T-helper 2 cell treated with Interferon-gamma antibody and Interleukin-4, amounts not matched to agents 5 μg/mL and 100 μg/mL, for 36 hours (primary cell): ENCODE data around the gene PGA4.
"Not testable (repeated sequence)": the region's sequence is repeated elsewhere in the genome, so short reads cannot be mapped to it uniquely, and the experiment has no call there.

ENCODE experiments used
- DNase-seq: peaks from one replicate; pipeline ENCODE4 v3.0.0; 2021; ENCODE audit warnings: low spot score
- H3K27ac Mint-ChIP-seq: one replicate; pipeline ENCODE4 v1.8.0; 2021; ENCODE audit warnings: mild to moderate bottlenecking, mixed read lengths
- H3K27me3 Mint-ChIP-seq: one replicate; pipeline ENCODE4 v1.8.0; 2021; ENCODE audit warnings: low read depth, mixed read lengths
- H3K36me3 Mint-ChIP-seq: one replicate; pipeline ENCODE4 v1.8.0; 2021; ENCODE audit warnings: low read depth, mixed read lengths
- H3K4me1 Mint-ChIP-seq: one replicate; pipeline ENCODE4 v1.8.0; 2021; ENCODE audit warnings: low read depth, mixed read lengths
- H3K4me3 Mint-ChIP-seq: one replicate; pipeline ENCODE4 v1.8.0; 2022; ENCODE audit warnings: mild to moderate bottlenecking, moderate library complexity, mixed read lengths
- H3K9me3 Mint-ChIP-seq: one replicate; pipeline ENCODE4 v1.8.0; 2021; ENCODE audit warnings: mixed read lengths

The PGA4 gene

GRCh38 chr11:61222047-61222446 lies at the start of gene PGA4:
PGA4 (plus strand) TSS chr11:61222347; CDS start chr11:61222401, 54 bp downstream.
- not testable (repeated sequence) for H3K36me3 Mint-ChIP-seq, H3K4me1 Mint-ChIP-seq, H3K27me3 Mint-ChIP-seq, H3K9me3 Mint-ChIP-seq, H3K4me3 Mint-ChIP-seq, DNase-seq, H3K27ac Mint-ChIP-seq

- peaks cover 5% of the 10 kb centered on the region for H3K36me3 Mint-ChIP-seq
- H3K9me3 Mint-ChIP-seq = peaks cover 14% of the 10 kb centered on the region
- DNase-seq = no peak
- H3K4me1 Mint-ChIP-seq = peaks cover 20% of the 10 kb centered on the region
- H3K27ac Mint-ChIP-seq = no peak overlapping the region
- no peak overlapping the region for H3K4me3 Mint-ChIP-seq
- peaks cover 18% of the 10 kb centered on the region for H3K27me3 Mint-ChIP-seq
These were observed 49.8 kb upstream of the PGA4 start for GRCh38 chr11:61172356-61172755.

DNA sequence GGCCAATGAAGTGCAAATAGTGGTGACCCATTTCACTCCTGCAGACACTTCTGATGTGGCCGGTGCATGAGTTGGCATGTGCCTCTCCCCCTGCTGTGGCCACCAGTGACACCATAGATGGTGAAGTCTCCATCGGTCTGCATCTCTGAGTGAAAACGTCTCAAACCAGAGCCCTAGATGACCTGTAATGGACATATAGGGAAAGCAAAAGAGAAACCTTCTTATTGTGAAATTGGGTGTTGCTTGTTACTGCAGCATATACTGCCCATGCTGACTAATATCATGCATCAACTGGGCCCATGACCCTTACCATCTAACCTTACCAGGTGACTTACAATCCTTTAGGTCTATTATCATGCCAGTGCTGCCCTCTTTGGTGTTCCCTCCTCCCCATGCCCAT lies 49.3 kb upstream of the PGA4 start:
- Mint-ChIP-seq H3K9me3 (peaks cover 14% of the 10 kb centered on the region), H3K4me3 (no peak overlapping the region), H3K27ac (no peak overlapping the region), H3K4me1 (peaks cover 18% of the 10 kb centered on the region), H3K27me3 (peaks cover 18% of the 10 kb centered on the region), H3K36me3 (peaks cover 5% of the 10 kb centered on the region)
- DNase-seq = no peak

- H3K27me3 Mint-ChIP-seq = peaks cover 18% of the 10 kb centered on the region
- DNase-seq = no peak
- peaks cover 5% of the 10 kb centered on the region for H3K36me3 Mint-ChIP-seq
- H3K9me3 Mint-ChIP-seq = peaks cover 14% of the 10 kb centered on the region
- no peak overlapping the region for H3K27ac Mint-ChIP-seq
- peaks cover 16% of the 10 kb centered on the region for H3K4me1 Mint-ChIP-seq
- no peak overlapping the region for H3K4me3 Mint-ChIP-seq
These were observed 48.7 kb upstream of the PGA4 start for GRCh38 chr11:61173456-61173855.

- H3K4me3 Mint-ChIP-seq = no peak overlapping the region
- peaks cover 11% of the 10 kb centered on the region for H3K4me1 Mint-ChIP-seq
- peaks cover 18% of the 10 kb centered on the region for H3K27me3 Mint-ChIP-seq
- peaks cover 10% of the 10 kb centered on the region for H3K9me3 Mint-ChIP-seq
- no peak overlapping the region for H3K27ac Mint-ChIP-seq
- peaks cover 5% of the 10 kb centered on the region for H3K36me3 Mint-ChIP-seq
- DNase-seq = no peak
These were observed 47.9 kb upstream of the PGA4 start for GRCh38 chr11:61174273-61174672.

- Mint-ChIP-seq H3K36me3 (peaks cover 5% of the 10 kb centered on the region), H3K4me3 (no peak overlapping the region), H3K27me3 (peaks cover 22% of the 10 kb centered on the region)
These were observed 47.2 kb upstream of the PGA4 start for GRCh38 chr11:61174949-61175348.

DNA sequence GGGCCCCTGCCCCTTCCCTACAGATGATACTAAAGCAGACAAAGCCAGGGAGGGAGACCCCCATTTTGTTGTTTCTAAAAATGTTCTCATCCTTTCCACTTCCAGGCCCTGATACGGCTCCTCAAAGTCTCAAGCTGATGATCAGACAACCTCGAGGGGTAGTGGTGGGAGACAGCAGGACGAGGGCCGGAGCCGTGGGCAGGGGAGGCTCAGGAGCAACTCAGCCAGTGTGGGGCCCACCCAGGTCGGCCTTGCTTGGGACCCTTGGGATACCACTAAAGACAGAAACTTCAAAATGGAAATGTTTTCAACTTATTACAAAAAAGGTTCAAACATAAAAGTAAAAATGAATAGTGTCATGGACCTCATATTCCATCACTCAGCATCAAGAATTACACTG lies 45.7 kb upstream of the PGA4 start:
- Mint-ChIP-seq H3K9me3 (peaks cover 10% of the 10 kb centered on the region), H3K4me1 (peaks cover 11% of the 10 kb centered on the region), H3K4me3 (no peak overlapping the region), H3K36me3 (peaks cover 5% of the 10 kb centered on the region), H3K27ac (no peak overlapping the region), H3K27me3 (peaks cover 22% of the 10 kb centered on the region)
- DNase-seq = no peak

More at GRCh38 chr11:61174949-61175348, 47.2 kb upstream of the PGA4 start:
- Mint-ChIP-seq H3K27ac (no peak overlapping the region), H3K4me1 (peaks cover 11% of the 10 kb centered on the region), H3K9me3 (peaks cover 10% of the 10 kb centered on the region)
- DNase-seq = no peak

- H3K27ac Mint-ChIP-seq, H3K9me3 Mint-ChIP-seq, H3K4me3 Mint-ChIP-seq, H3K36me3 Mint-ChIP-seq, H3K27me3 Mint-ChIP-seq, DNase-seq, H3K4me1 Mint-ChIP-seq: not testable (repeated sequence)
These were observed 41.9 kb upstream of the PGA4 start for GRCh38 chr11:61180205-61180604.

DNA sequence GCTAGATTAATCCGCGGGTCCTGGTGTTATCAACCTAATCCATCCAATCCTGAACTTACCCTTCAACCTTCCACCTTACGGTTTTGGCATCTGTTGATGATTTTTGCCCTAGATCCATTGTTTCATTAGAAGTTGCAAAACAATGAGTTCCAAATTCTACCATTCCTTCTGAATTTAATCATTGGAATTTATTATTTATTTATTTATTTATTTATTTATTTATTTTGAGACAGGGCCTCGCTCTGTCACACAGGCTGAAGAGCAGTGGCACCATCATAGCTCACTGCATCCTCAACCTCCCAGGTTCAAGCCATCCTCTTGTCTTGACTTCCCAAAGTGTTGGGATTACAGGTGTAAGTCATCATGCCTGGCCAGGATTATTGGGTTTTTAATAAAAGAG lies 40.7 kb upstream of the PGA4 start:
- Mint-ChIP-seq H3K4me1 (no peaks in the 10 kb centered on the region), H3K27ac (no peak overlapping the region), H3K4me3 (no peak overlapping the region), H3K27me3 (peaks cover 3% of the 10 kb centered on the region), H3K36me3 (no peaks in the 10 kb centered on the region), H3K9me3 (no peaks in the 10 kb centered on the region)
- no peak for DNase-seq

- DNase-seq = no peak
- Mint-ChIP-seq H3K9me3 (no peaks in the 10 kb centered on the region), H3K4me1 (peaks cover 1% of the 10 kb centered on the region), H3K4me3 (no peak overlapping the region), H3K36me3 (no peaks in the 10 kb centered on the region), H3K27me3 (peaks cover 3% of the 10 kb centered on the region), H3K27ac (no peak overlapping the region)
These were observed 38.5 kb upstream of the PGA4 start for GRCh38 chr11:61183645-61184044.

DNA sequence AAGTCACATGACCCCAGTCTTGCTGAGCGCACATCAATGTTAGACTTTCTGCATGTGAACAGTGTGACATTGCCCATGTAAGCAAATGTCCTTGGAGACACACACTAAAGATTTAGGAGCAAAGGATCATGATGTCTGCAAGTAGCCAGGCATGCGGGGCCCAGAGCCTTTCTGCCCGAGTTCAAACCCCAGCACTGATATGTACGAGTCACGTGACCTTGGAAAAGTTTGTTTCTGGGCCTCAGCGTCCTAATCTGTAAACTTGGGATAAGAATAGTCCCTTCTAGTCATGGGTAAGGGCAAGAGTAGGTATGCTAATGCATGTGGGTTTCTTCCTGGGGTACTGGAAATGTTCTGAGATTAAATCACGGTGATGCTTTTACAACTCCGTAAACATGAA lies 35.6 kb upstream of the PGA4 start:
- Mint-ChIP-seq H3K4me3 (no peak overlapping the region), H3K4me1 (peaks cover 1% of the 10 kb centered on the region), H3K36me3 (no peaks in the 10 kb centered on the region)

DNA sequence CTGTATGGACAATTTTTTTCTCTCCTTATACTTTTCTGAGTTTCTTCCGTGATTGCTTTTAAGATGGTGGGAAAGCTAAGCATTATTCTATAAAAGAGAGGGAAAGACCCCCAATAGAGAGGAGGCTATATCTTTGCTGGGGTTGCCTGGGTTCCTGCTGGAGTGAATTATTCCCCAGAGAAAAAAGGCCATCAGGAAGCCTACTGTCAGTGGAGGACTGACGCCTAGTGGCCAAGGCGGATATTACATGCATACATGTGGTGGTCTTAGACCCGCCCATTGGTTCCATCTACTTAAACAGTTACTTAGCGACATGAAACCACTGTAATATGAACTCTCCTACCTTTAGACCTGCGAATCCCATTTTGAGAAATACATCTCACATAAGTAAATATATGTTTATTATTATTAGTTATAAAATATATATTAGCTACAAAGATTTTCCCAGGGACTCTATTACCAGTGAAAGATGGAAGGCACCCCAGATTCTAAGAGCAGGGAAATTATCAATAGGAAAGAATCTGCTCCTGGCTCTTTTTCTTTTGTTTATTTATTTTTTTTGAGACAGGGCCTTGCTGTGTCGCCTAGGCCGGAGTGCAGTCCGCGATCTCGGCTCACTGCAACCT lies 34.5 kb upstream of the PGA4 start:
- Mint-ChIP-seq H3K36me3 (no peaks in the 10 kb centered on the region), H3K27me3 (peaks cover 4% of the 10 kb centered on the region), H3K9me3 (no peaks in the 10 kb centered on the region), H3K4me3 (no peak overlapping the region), H3K4me1 (peaks cover 1% of the 10 kb centered on the region), H3K27ac (no peak overlapping the region)
- peak; percentile 66 for DNase-seq

More for the DNA sequence above, 35.6 kb upstream of the PGA4 start:
- no peak overlapping the region for H3K27ac Mint-ChIP-seq
- peaks cover 4% of the 10 kb centered on the region for H3K27me3 Mint-ChIP-seq
- no peaks in the 10 kb centered on the region for H3K9me3 Mint-ChIP-seq
- no peak for DNase-seq

GRCh38 chr11:61189933-61190332 lies 32.2 kb upstream of the PGA4 start:
- H3K4me1 Mint-ChIP-seq = peaks cover 1% of the 10 kb centered on the region
- no peak for DNase-seq
- no peak overlapping the region for H3K27ac Mint-ChIP-seq
- peaks cover 8% of the 10 kb centered on the region for H3K27me3 Mint-ChIP-seq
- H3K9me3 Mint-ChIP-seq = no peaks in the 10 kb centered on the region
- H3K36me3 Mint-ChIP-seq = no peaks in the 10 kb centered on the region
- no peak overlapping the region for H3K4me3 Mint-ChIP-seq

DNA sequence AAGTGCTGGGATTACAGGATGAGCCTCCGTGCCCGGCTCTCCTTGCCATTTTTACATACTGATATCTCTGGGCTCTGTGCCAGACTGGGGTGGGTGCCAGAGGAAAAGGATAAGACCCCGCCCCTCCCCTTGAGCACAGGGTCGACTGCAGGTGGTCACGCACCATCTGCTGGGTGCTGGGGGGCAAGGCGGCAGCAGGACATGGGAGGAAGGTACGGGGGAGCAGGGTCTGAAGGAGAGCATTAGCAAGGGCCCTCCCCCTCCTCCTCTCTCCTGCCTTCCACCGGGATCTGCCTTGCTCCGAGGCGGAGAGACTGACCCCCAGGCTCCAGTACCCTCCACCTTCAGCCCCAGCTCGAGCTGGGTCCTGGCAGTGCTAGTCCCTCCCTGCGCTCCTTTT lies 28.6 kb upstream of the PGA4 start:
- Mint-ChIP-seq H3K4me3 (no peak overlapping the region), H3K27ac (no peak overlapping the region), H3K9me3 (no peaks in the 10 kb centered on the region)

DNA sequence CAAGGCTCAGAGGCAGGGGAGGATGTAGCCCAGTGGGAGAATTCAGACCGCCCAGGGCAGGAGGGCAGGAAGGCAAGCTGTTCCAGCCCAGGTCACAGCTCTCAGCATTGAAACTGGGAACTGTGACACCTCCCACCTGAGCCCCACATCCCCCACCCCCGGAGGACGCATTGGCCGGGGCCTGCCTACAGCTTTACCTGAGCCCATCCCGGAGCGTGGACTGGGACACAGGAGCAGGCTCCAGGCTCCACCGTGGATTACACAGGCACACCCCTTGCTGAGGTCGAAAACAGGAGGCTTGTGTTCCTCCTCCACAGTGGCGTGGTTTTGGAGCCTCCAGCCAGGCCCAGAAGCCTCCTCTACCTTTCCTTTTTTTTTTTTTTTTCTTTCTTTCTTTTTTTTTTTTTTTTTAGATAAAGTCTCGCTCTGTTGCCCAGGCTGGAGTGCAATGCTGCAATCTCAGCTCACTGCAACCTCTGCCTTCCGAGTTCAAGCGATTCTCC lies 27.9 kb upstream of the PGA4 start:
- DNase-seq = no peak
- H3K9me3 Mint-ChIP-seq = no peaks in the 10 kb centered on the region
- H3K27me3 Mint-ChIP-seq = peaks cover 13% of the 10 kb centered on the region
- H3K36me3 Mint-ChIP-seq = no peaks in the 10 kb centered on the region
- H3K27ac Mint-ChIP-seq = no peak overlapping the region
- H3K4me3 Mint-ChIP-seq = no peak overlapping the region
- H3K4me1 Mint-ChIP-seq = no peaks in the 10 kb centered on the region

More for the DNA sequence above, 28.6 kb upstream of the PGA4 start:
- peaks cover 13% of the 10 kb centered on the region for H3K27me3 Mint-ChIP-seq
- H3K36me3 Mint-ChIP-seq = no peaks in the 10 kb centered on the region
- H3K4me1 Mint-ChIP-seq = no peaks in the 10 kb centered on the region
- DNase-seq = no peak
